SK-N-SH treated with all-trans-retinoic acid at 6 μM for 48 hours (cell line): ENCODE data around the gene ARTN.

Experiments used
- ARNTL ChIP-seq: fragments of 450-650 bp; formaldehyde crosslinking; IDR thresholded peaks from 2 replicates; pipeline ENCODE4 v1.5.0; 2020; ENCODE audit warnings: low read depth, mild to moderate bottlenecking, moderate library complexity, borderline replicate concordance
- ISL1 ChIP-seq: fragments of 250-450 bp; sonication (Bioruptor Pico); IDR thresholded peaks from 2 replicates; pipeline ENCODE4 v2.1.2; 2022; ENCODE audit warnings: mild to moderate bottlenecking, moderate library complexity
- PPARA ChIP-seq: fragments of 250-450 bp; sonication (Bioruptor Pico); IDR thresholded peaks from 2 replicates; pipeline ENCODE4 v1.5.0; 2020; ENCODE audit warnings: mild to moderate bottlenecking, borderline replicate concordance
- RARB ChIP-seq: fragments of 250-450 bp; sonication (Bioruptor Pico); IDR thresholded peaks from 2 replicates; pipeline ENCODE4 v1.8.0; 2021; ENCODE audit warnings: mild to moderate bottlenecking, moderate library complexity
- SNAI2 ChIP-seq: fragments of 250-450 bp; sonication (Bioruptor Pico); IDR thresholded peaks from 2 replicates; pipeline ENCODE4 v1.5.0; 2020; ENCODE audit warnings: mild to moderate bottlenecking, moderate library complexity
- ZC3H10 ChIP-seq: fragments of 250-450 bp; sonication (Bioruptor Pico); IDR thresholded peaks from 2 replicates; pipeline ENCODE4 v1.5.1; 2021; ENCODE audit warnings: mild to moderate bottlenecking, moderate library complexity
- TF ChIP-seq, protein P1 (sequence below): fragments of 250-450 bp; sonication (Bioruptor Pico); IDR thresholded peaks from 2 replicates; pipeline ENCODE4 v1.5.0; 2020; ENCODE audit warnings: mild to moderate bottlenecking, moderate library complexity

- TF ChIP-seq, protein P1, sequence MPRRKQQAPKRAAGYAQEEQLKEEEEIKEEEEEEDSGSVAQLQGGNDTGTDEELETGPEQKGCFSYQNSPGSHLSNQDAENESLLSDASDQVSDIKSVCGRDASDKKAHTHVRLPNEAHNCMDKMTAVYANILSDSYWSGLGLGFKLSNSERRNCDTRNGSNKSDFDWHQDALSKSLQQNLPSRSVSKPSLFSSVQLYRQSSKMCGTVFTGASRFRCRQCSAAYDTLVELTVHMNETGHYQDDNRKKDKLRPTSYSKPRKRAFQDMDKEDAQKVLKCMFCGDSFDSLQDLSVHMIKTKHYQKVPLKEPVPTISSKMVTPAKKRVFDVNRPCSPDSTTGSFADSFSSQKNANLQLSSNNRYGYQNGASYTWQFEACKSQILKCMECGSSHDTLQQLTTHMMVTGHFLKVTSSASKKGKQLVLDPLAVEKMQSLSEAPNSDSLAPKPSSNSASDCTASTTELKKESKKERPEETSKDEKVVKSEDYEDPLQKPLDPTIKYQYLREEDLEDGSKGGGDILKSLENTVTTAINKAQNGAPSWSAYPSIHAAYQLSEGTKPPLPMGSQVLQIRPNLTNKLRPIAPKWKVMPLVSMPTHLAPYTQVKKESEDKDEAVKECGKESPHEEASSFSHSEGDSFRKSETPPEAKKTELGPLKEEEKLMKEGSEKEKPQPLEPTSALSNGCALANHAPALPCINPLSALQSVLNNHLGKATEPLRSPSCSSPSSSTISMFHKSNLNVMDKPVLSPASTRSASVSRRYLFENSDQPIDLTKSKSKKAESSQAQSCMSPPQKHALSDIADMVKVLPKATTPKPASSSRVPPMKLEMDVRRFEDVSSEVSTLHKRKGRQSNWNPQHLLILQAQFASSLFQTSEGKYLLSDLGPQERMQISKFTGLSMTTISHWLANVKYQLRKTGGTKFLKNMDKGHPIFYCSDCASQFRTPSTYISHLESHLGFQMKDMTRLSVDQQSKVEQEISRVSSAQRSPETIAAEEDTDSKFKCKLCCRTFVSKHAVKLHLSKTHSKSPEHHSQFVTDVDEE = no peak
- no peak for TF ChIP-seq ARNTL
- no peak for TF ChIP-seq RARB (CRISPR knock-in tag)
- TF ChIP-seq SNAI2 (CRISPR knock-in tag) = no peak
- no peak for TF ChIP-seq ZC3H10 (CRISPR knock-in tag)
- no peak for TF ChIP-seq ISL1 (CRISPR knock-in tag)
- TF ChIP-seq PPARA (CRISPR knock-in tag) = no peak
These were observed 44.6 kb downstream of the ARTN start for GRCh38 chr1:43978264-43978550.
